ENCODE measurements around the gene RNF150.

DNA sequence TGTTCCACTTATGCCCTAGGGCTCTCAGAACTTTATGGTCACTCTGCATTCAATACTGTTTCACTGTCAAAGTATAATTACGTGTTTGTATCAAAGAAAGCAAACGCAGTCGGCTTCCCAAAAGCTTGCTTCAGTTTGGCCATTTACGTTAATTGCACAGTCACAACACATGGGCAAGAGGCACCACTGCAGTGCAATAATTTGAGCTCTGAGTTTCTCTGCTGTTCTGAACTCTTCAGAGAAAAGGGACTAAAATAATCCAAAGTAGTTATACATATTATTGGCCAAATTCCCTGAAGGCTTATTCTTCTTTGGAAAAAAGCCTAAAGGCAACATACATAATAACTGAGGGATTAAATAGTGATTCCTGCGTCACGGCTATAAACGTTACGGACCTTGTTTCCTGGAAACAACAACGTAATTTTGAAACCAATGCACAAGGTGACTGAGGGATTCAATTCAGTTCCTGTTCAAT lies 51.3 kb downstream of the RNF150 start:
- TF ChIP-seq, protein P1, sequence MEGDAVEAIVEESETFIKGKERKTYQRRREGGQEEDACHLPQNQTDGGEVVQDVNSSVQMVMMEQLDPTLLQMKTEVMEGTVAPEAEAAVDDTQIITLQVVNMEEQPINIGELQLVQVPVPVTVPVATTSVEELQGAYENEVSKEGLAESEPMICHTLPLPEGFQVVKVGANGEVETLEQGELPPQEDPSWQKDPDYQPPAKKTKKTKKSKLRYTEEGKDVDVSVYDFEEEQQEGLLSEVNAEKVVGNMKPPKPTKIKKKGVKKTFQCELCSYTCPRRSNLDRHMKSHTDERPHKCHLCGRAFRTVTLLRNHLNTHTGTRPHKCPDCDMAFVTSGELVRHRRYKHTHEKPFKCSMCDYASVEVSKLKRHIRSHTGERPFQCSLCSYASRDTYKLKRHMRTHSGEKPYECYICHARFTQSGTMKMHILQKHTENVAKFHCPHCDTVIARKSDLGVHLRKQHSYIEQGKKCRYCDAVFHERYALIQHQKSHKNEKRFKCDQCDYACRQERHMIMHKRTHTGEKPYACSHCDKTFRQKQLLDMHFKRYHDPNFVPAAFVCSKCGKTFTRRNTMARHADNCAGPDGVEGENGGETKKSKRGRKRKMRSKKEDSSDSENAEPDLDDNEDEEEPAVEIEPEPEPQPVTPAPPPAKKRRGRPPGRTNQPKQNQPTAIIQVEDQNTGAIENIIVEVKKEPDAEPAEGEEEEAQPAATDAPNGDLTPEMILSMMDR (IDR thresholded peaks at IDR 0.05; ENCODE audit: low read depth, low read length, missing input control), result no peak
- no peak for TF ChIP-seq RAD21 (IDR thresholded peaks at IDR 0.05)
- TF ChIP-seq RXRA (IDR thresholded peaks at IDR 0.05), result no peak
